PC-3 (cell line): Measurements from ENCODE around the gene ITGA7. TPM values are rescaled to one million over a fixed set of nuclear protein-coding genes. Genes with fewer than 3 reads are reported as not detected.

Source experiments
- ATAC-seq: fragments of 200-7000 bp; cut with Tn5 transposase; 2 replicates; pipeline ENCODE4 v1.9.1; 2020; ENCODE audit warnings: mild to moderate bottlenecking, moderate library complexity
- Bru-seq: library from RNA; stranded (reverse); fragments of 400-500 nt; gene quantifications from one replicate; lab custom pipeline; 2021; lab: Mats Ljungman, UMichigan
- BruChase-seq, 2 experiments: library from RNA; stranded (reverse); fragments of 400-500 nt; gene quantifications; one replicate each; lab custom pipeline; 2021; lab: Mats Ljungman, UMichigan
- BruUV-seq: library from RNA; stranded (reverse); fragments of 400-500 nt; replicated peaks from 2 replicates; lab custom pipeline; 2021; lab: Mats Ljungman, UMichigan
- CTCF ChIA-PET: fragments of 300-600 bp; sonication (Branson Sonifier 250); formaldehyde crosslinking; loops from one replicate; lab custom pipeline; 2022; ENCODE audit warnings: antibody characterized with exemption; lab: Charles Lee
- POLR2A ChIA-PET: fragments of 300-600 bp; sonication (Branson Sonifier 250); formaldehyde crosslinking; loops from one replicate; lab custom pipeline; 2022; ENCODE audit warnings: antibody characterized with exemption; ENCODE audit not compliant: unreplicated experiment; lab: Charles Lee
- DNase-seq: peaks from one replicate; pipeline ENCODE4 v3.0.0-alpha.2; 2015
- H2AFZ ChIP-seq: fragments of 300-600 bp; sonication (generic); 2 replicates; pipeline ENCODE4 v1.6.0; 2016; ENCODE audit warnings: antibody characterized with exemption, low read length
- H3F3A ChIP-seq: fragments of 300-600 bp; sonication (generic); one replicate; pipeline ENCODE4 v1.6.0; 2017; ENCODE audit warnings: antibody characterized with exemption, low read length, control low read depth, mild to moderate bottlenecking; ENCODE audit not compliant: unreplicated experiment
- H3K27ac ChIP-seq: fragments of 300-600 bp; sonication (generic); 2 replicates; pipeline ENCODE4 v1.5.1; 2016; ENCODE audit warnings: mild to moderate bottlenecking, low read length
- H3K27me3 ChIP-seq: fragments of 300-600 bp; sonication (generic); 2 replicates; pipeline ENCODE4 v1.6.1; 2016; ENCODE audit warnings: low read length, mixed read lengths
- H3K36me3 ChIP-seq: fragments of 300-600 bp; sonication (generic); 2 replicates; pipeline ENCODE4 v1.6.1; 2016; ENCODE audit warnings: low read depth, mixed run types, low read length, mixed read lengths
- H3K4me1 ChIP-seq: fragments of 300-600 bp; sonication (generic); 2 replicates; pipeline ENCODE4 v1.5.1; 2016; ENCODE audit warnings: low read length; ENCODE audit not compliant: insufficient read depth
- H3K4me2 ChIP-seq: fragments of 300-600 bp; sonication (generic); 2 replicates; pipeline ENCODE4 v1.6.0; 2016; ENCODE audit warnings: low read length
- H3K4me3 ChIP-seq: fragments of 300-600 bp; sonication (generic); 2 replicates; pipeline ENCODE4 v1.5.1; 2016; ENCODE audit warnings: mild to moderate bottlenecking, low read length, mixed read lengths
- H3K79me2 ChIP-seq: fragments of 300-600 bp; sonication (generic); 2 replicates; pipeline ENCODE4 v1.6.1; 2017; ENCODE audit warnings: low read length, mixed read lengths
- H3K9ac ChIP-seq: fragments of 300-600 bp; sonication (generic); 2 replicates; pipeline ENCODE4 v1.6.0; 2016; ENCODE audit warnings: mild to moderate bottlenecking, low read length
- H3K9me2 ChIP-seq: fragments of 300-600 bp; sonication (generic); replicated peaks from 2 replicates; pipeline ENCODE4 v1.6.1; 2016; ENCODE audit warnings: mixed run types, low read length, mixed read lengths
- H3K9me3 ChIP-seq: fragments of 300-600 bp; sonication (generic); 2 replicates; pipeline ENCODE4 v1.6.1; 2016; ENCODE audit warnings: low read length, mixed read lengths
- H4K20me1 ChIP-seq: fragments of 300-600 bp; sonication (generic); 2 replicates; pipeline ENCODE4 v1.6.1; 2016; ENCODE audit warnings: low read length, mixed read lengths
- CTCF ChIP-seq: fragments of 300-600 bp; sonication (generic); conservative IDR thresholded peaks from 2 replicates; pipeline ENCODE4 v1.5.1; 2017; ENCODE audit warnings: antibody characterized with exemption, low read depth, mild to moderate bottlenecking, low read length
- EZH2 ChIP-seq: fragments of 300-600 bp; sonication (generic); IDR thresholded peaks from one replicate; pipeline ENCODE4 v1.6.1; 2017; ENCODE audit warnings: antibody characterized with exemption, mild to moderate bottlenecking, low read length; ENCODE audit not compliant: unreplicated experiment
- EZH2phosphoT487 ChIP-seq: fragments of 300-600 bp; sonication (generic); IDR thresholded peaks from 2 replicates; pipeline ENCODE4 v1.6.1; 2018; ENCODE audit warnings: mild to moderate bottlenecking, antibody characterized with exemption, low read length, borderline replicate concordance
- intact Hi-C: fragments of 100-400 bp; cut with micrococcal nuclease; formaldehyde crosslinking; loops from 2 replicates; pipeline ENCODE4 v1.9.0; 2023
- long read RNA-seq: library from polyadenylated mRNA; unstranded; transcript quantifications from one replicate; pipeline ENCODE4 v2.0.0, GENCODE V29; 2021; ENCODE audit not compliant: unreplicated experiment
- total RNA-seq: library from RNA; depleted of rRNA; stranded (reverse); fragments of >200 nt; gene quantifications from 2 replicates; pipeline ENCODE4 v1.2.3, GENCODE V29; 2014; rRNA removed

ITGA7 gene, protein sequence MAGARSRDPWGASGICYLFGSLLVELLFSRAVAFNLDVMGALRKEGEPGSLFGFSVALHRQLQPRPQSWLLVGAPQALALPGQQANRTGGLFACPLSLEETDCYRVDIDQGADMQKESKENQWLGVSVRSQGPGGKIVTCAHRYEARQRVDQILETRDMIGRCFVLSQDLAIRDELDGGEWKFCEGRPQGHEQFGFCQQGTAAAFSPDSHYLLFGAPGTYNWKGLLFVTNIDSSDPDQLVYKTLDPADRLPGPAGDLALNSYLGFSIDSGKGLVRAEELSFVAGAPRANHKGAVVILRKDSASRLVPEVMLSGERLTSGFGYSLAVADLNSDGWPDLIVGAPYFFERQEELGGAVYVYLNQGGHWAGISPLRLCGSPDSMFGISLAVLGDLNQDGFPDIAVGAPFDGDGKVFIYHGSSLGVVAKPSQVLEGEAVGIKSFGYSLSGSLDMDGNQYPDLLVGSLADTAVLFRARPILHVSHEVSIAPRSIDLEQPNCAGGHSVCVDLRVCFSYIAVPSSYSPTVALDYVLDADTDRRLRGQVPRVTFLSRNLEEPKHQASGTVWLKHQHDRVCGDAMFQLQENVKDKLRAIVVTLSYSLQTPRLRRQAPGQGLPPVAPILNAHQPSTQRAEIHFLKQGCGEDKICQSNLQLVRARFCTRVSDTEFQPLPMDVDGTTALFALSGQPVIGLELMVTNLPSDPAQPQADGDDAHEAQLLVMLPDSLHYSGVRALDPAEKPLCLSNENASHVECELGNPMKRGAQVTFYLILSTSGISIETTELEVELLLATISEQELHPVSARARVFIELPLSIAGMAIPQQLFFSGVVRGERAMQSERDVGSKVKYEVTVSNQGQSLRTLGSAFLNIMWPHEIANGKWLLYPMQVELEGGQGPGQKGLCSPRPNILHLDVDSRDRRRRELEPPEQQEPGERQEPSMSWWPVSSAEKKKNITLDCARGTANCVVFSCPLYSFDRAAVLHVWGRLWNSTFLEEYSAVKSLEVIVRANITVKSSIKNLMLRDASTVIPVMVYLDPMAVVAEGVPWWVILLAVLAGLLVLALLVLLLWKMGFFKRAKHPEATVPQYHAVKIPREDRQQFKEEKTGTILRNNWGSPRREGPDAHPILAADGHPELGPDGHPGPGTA
- total RNA-seq (4.4 and 9.7 TPM in 2 replicates), Bru-seq, nascent RNA (percentile 35 among the genes with signal in this experiment), BruChase-seq, experiment 1, labeled RNA remaining after a 6-hour chase (percentile 44 among the genes with signal in this experiment), BruChase-seq, experiment 2, labeled RNA remaining after a 2-hour chase (percentile 39 among the genes with signal in this experiment)
- long read RNA-seq, partial matches to known transcripts: 10 of 26 reads
- long read RNA-seq, other reads (novel, unspliced or antisense): 16 of 26 reads

DNA sequence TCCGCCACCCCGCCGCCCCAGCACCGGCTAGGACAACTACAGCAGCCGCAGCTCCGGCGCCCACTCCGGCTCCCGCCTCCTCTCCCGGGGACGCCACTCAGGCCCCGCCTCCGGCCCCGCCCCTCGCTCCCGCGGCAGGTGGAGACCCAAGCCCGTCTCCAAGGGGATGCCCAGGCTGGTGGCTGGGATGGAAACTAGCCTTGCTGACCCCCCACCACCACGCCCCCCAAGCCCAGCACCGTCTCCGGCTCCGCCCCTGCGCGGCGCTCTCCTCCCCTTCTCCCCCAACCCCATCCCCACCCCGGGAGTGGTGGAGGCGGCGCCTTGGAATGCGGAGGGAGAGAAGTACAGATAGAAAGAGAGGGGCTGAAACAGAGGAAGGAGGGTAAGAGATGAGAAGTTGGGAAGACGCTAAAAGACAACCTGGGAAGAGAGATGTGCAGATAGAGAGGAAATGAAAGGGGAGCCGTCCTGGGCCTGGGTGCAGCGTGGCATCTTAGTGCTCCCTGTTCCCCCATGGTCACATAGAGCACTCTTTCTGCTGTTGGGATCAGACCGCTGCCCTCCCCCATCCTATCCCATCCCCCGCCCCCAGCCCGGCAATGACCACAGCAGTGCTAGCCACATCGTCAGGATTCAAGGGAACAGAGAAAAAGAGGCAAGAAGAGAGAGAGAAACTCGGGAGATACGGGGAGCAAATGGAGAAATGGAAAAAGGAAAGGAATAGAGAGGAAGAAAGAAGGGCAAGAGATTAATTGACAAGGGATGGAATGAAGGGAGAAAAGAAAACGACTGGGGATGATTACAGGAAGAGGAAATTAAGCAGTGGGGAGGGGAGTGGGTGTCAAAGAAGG lies at the start of gene ITGA7:
Gene ITGA7 (minus strand): TSS at position 64 of the 854 bp plus-strand sequence. CDS start 222 bp downstream, outside the sequence.
- Histone ChIP-seq H3K79me2 (no peaks in the 10 kb centered on the region), H3K4me1 (peaks cover 16% of the 10 kb centered on the region), H3K27ac (no peak within 1 kb of the TSS), H2AFZ (peak within 1 kb of the TSS; percentile 90), H3K27me3 (no peaks in the 10 kb centered on the region), H3K9me3 (no peaks in the 10 kb centered on the region), H3K9ac (no peak within 1 kb of the TSS), H4K20me1 (no peaks in the 10 kb centered on the region), H3F3A (no peaks in the 10 kb centered on the region), H3K4me2 (peak within 1 kb of the TSS; percentile 91), H3K9me2 (no peaks in the 10 kb centered on the region), H3K36me3 (no peaks in the 10 kb centered on the region), H3K4me3 (peak within 1 kb of the TSS; percentile 68)
- ChIA-PET CTCF (interaction anchor here (1.0 kb wide), 1 partner anchor 27 kb away, joined by 6 read pairs; a partner anchor contains a TSS), POLR2A (no interaction called here)
- ATAC-seq: peak; percentile 88
- peak; percentile 42 for DNase-seq
- intact Hi-C loops: loop anchor here (1.0 kb wide), 1 partner anchor 27 kb away; a partner anchor contains a TSS
- BruUV-seq: no TSS peak
- TF ChIP-seq EZH2 (no peak), CTCF (no peak)

- no peak for DNase-seq
- H3K36me3 ChIP-seq: peaks cover 64% of the 10 kb centered on the region
- no peaks in the 10 kb centered on the region for H4K20me1 ChIP-seq
- H3K9me2 ChIP-seq: no peaks in the 10 kb centered on the region
- ChIA-PET POLR2A (no interaction called here), CTCF (no interaction called here)
- no TSS peak for BruUV-seq
- H3K4me2 ChIP-seq: no peak overlapping the region
- H3F3A ChIP-seq: no peaks in the 10 kb centered on the region
- H3K4me1 ChIP-seq: no peaks in the 10 kb centered on the region
- H3K9ac ChIP-seq: no peak overlapping the region
- TF ChIP-seq EZH2phosphoT487: no peak
- no peak for TF ChIP-seq CTCF
- no peak for TF ChIP-seq EZH2
- intact Hi-C loops: no loop called here
- no peak overlapping the region for H3K27ac ChIP-seq
- no peaks in the 10 kb centered on the region for H3K79me2 ChIP-seq
- no peak overlapping the region for H3K4me3 ChIP-seq
- no peaks in the 10 kb centered on the region for H3K27me3 ChIP-seq
- no peak for ATAC-seq
- H2AFZ ChIP-seq: no peak overlapping the region
- no peaks in the 10 kb centered on the region for H3K9me3 ChIP-seq
Observed at GRCh38 chr12:55755246-55755645, 47.5 kb upstream of the ITGA7 start.
